Subcutaneous abdominal adipose tissue (tissue), 5 donors: ENCODE results near the gene ST6GAL2.

Source experiments
- H3K27ac ChIP-seq: one replicate; pipeline ENCODE4 v1.7.0; 2013; ENCODE audit warnings: low read depth, mild to moderate bottlenecking, inconsistent platforms, low read length, moderate library complexity
- H3K27me3 ChIP-seq, 5 donors: one replicate each; pipeline ENCODE4 v1.7.0; 2013; ENCODE audit warnings: low read length in 5 of 5, inconsistent platforms in 1 of 5; ENCODE audit not compliant: control insufficient read depth in 5 of 5, insufficient read depth in 4 of 5
- H3K36me3 ChIP-seq, 5 donors: one replicate each; pipeline ENCODE4 v1.7.0; 2013; ENCODE audit warnings: low read length in 5 of 5; ENCODE audit not compliant: control insufficient read depth in 5 of 5, insufficient read depth in 5 of 5
- H3K4me1 ChIP-seq, 5 donors: one replicate each; pipeline ENCODE4 v1.7.0; 2013; ENCODE audit warnings: low read length in 5 of 5, mild to moderate bottlenecking in 3 of 5, moderate library complexity in 1 of 5; ENCODE audit not compliant: control insufficient read depth in 5 of 5, insufficient read depth in 5 of 5
- H3K4me3 ChIP-seq, 5 donors: one replicate each; pipeline ENCODE4 v1.7.0; 2013; ENCODE audit warnings: low read length in 5 of 5, low read depth in 1 of 5
- H3K9ac ChIP-seq, 5 donors: one replicate each; pipeline ENCODE4 v1.7.0; 2013; ENCODE audit warnings: low read length in 5 of 5, mild to moderate bottlenecking in 4 of 5, moderate library complexity in 3 of 5
- H3K9me3 ChIP-seq, 5 donors: one replicate each; pipeline ENCODE4 v1.7.0; 2013; ENCODE audit warnings: low read length in 5 of 5; ENCODE audit not compliant: control insufficient read depth in 5 of 5
- donor health status: healthy.
- donor health status: healthy.
- donor health status: healthy.
- donor health status: healthy.
- donor health status: healthy.

The ST6GAL2 gene

GRCh38 chr2:106885971-106886915, at the start of gene ST6GAL2:
ST6GAL2 (minus strand) TSS chr2:106886167; CDS start chr2:106843977, 42,190 bp downstream.
- H3K27me3 ChIP-seq = peaks cover 3 to 24% (median 11%) of the 10 kb centered on the region in 5 donors
- no peaks in the 10 kb centered on the region for H3K36me3 ChIP-seq
- H3K4me3 ChIP-seq = peak within 1 kb of the TSS in 4 of 5 donors; percentile 39 to 70 (median 60)
- H3K9ac ChIP-seq = no peak within 1 kb of the TSS
- no peaks in the 10 kb centered on the region for H3K9me3 ChIP-seq
- H3K4me1 ChIP-seq = peaks cover 0 to 23% (median 20%) of the 10 kb centered on the region in 5 donors
- no peak within 1 kb of the TSS for H3K27ac ChIP-seq

- peaks cover 0 to 5% (median 0%) of the 10 kb centered on the region in 5 donors for H3K9me3 ChIP-seq
- H3K4me1 ChIP-seq = no peaks in the 10 kb centered on the region
- no peak overlapping the region for H3K27ac ChIP-seq
- no peaks in the 10 kb centered on the region for H3K27me3 ChIP-seq
- no peaks in the 10 kb centered on the region for H3K36me3 ChIP-seq
- no peak overlapping the region for H3K4me3 ChIP-seq
- H3K9ac ChIP-seq = no peak overlapping the region
These were observed 46.7 kb upstream of the ST6GAL2 start for GRCh38 chr2:106932644-106933043.

DNA sequence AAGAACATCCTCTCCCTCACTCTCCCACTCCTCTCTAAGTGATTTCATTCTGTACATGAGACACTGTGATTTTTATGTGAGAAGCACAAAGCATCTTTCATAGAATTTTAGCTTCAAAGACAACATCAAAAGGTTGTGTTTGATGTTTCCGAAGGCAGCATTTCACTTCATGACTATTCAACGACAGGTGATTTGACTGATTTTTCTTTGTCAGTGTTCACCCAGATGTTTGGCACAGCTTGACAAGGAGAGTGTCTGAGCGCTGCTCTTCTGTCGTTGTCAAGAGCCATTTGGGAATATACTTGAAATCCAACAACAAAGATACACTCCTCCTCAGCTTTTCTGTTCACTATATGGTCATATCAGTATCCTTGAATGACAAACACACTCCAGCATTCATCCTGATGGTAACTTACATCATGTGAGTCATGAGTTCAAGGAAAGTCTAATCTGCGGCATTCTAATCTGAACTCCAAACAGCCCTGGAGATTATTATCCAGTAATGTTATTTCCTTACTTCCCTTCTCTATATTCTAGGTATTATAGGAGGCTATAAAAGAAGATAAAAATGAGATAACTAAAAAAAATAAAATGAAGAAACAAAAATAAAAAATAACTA, 45.9 kb upstream of the ST6GAL2 start:
- Histone ChIP-seq H3K36me3 (no peaks in the 10 kb centered on the region), H3K4me1 (no peaks in the 10 kb centered on the region), H3K9me3 (peaks cover 0 to 8% (median 3%) of the 10 kb centered on the region in 5 donors), H3K9ac (no peak overlapping the region), H3K27me3 (no peaks in the 10 kb centered on the region), H3K4me3 (no peak overlapping the region), H3K27ac (no peak overlapping the region)

- Histone ChIP-seq H3K9ac (no peak overlapping the region), H3K27me3 (no peaks in the 10 kb centered on the region), H3K4me1 (no peaks in the 10 kb centered on the region), H3K27ac (no peak overlapping the region), H3K9me3 (peaks cover 0 to 5% (median 4%) of the 10 kb centered on the region in 5 donors), H3K36me3 (no peaks in the 10 kb centered on the region), H3K4me3 (no peak overlapping the region)
These were observed 35.5 kb upstream of the ST6GAL2 start for GRCh38 chr2:106921451-106921850.

DNA sequence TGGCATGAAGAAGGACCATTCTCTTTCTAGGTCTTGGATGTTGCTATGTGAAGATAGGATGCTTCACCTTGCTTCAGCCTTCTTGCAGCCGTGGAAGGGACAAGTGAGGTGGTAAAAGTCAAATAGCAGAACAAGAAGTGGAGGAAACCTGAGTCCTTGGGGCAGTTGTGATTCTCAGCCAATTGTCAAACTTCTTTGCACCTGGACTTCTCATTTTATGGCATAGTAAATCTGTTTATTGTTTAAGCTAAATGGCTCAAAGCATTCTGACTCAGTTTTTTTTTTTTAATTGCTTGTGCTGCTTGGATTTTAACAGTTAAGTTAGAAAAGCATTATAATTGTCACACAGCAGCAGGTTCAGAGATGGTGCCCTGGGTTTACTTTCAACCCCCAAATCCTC, 33.0 kb upstream of the ST6GAL2 start:
- Histone ChIP-seq H3K4me3 (no peak overlapping the region), H3K36me3 (no peaks in the 10 kb centered on the region), H3K27me3 (no peaks in the 10 kb centered on the region), H3K4me1 (no peaks in the 10 kb centered on the region), H3K9me3 (peaks cover 0 to 5% (median 3%) of the 10 kb centered on the region in 5 donors), H3K27ac (no peak overlapping the region), H3K9ac (no peak overlapping the region)

- H3K27ac ChIP-seq = no peak overlapping the region
- H3K36me3 ChIP-seq = no peaks in the 10 kb centered on the region
- no peak overlapping the region for H3K9ac ChIP-seq
- H3K27me3 ChIP-seq = no peaks in the 10 kb centered on the region
- no peaks in the 10 kb centered on the region for H3K4me1 ChIP-seq
- no peak overlapping the region for H3K4me3 ChIP-seq
- peaks cover 0 to 3% (median 3%) of the 10 kb centered on the region in 5 donors for H3K9me3 ChIP-seq
These were observed 18.3 kb upstream of the ST6GAL2 start for GRCh38 chr2:106904242-106904641.

DNA sequence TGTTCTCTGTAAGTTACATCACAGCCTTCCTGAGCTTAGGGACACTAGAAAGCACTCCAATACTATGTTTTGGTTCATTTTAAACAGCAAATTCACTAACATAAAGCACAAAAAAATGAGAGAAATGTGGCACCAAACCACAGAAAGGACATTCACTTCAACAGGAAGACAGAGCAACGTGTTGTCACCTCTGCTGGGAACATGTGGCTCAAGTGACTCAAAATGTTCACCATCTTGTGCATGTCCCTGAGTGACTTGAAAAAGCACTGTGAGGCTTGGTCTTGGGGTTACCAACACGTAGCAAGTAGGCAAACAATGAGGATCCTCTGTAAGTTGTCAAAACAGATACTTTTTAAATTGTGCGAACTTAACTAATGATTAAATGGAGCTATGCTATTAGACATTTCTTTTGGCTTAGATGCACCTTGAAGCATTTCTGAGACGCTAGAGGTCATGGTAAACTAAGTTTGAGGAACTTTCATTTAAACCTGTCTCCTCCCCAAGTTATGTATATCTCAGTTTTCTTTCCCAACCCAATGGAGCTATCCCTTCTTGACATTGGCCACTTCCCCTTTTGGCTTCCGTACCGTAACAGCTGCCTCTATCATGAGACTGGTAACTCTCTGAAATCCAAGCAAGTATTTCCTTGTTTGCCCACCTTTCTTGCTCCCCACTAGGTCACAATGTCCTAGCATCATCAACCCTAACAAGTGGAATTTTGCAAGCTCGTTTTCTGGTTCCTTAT, 14.0 kb upstream of the ST6GAL2 start:
- H3K4me1 ChIP-seq = no peaks in the 10 kb centered on the region
- no peak overlapping the region for H3K9ac ChIP-seq

GRCh38 chr2:106894545-106894944, 8.6 kb upstream of the ST6GAL2 start:
- no peak overlapping the region for H3K9ac ChIP-seq
- no peak overlapping the region for H3K4me3 ChIP-seq
- H3K36me3 ChIP-seq = no peaks in the 10 kb centered on the region
- no peaks in the 10 kb centered on the region for H3K4me1 ChIP-seq
- H3K27ac ChIP-seq = no peak overlapping the region
- peaks cover 0 to 2% (median 0%) of the 10 kb centered on the region in 5 donors for H3K9me3 ChIP-seq
- H3K27me3 ChIP-seq = no peaks in the 10 kb centered on the region

More for the DNA sequence above, 14.0 kb upstream of the ST6GAL2 start:
- no peak overlapping the region for H3K27ac ChIP-seq
- no peaks in the 10 kb centered on the region for H3K36me3 ChIP-seq
- H3K27me3 ChIP-seq = no peaks in the 10 kb centered on the region
- no peak overlapping the region for H3K4me3 ChIP-seq
- H3K9me3 ChIP-seq = peaks cover 0 to 3% (median 3%) of the 10 kb centered on the region in 5 donors

DNA sequence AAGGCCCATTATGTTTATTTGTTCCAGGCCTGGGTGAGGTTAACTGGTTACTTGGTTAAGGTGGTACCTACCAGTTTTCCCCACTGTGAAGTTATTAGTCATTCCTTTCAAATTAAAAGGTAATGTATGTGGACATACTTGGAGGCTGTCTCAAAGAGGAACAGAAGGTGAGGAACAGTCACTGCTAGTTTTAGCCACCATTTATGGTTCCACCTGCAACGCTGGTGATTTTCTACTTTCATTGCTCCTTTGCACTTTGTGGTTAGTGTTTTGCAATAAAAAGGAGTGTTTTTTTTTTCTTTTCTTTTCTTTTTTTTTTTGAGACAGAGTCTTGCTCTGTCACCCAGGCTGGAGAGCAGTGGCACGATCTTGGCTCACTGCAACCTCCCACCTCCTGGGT, 6.1 kb upstream of the ST6GAL2 start:
- no peak overlapping the region for H3K9ac ChIP-seq
- H3K9me3 ChIP-seq = peaks cover 0 to 2% (median 0%) of the 10 kb centered on the region in 5 donors
- H3K36me3 ChIP-seq = no peaks in the 10 kb centered on the region
- H3K27me3 ChIP-seq = peaks cover under 1 to 8% (median 5%) of the 10 kb centered on the region in 5 donors
- peaks cover 0 to 6% (median 5%) of the 10 kb centered on the region in 5 donors for H3K4me1 ChIP-seq
- no peak overlapping the region for H3K4me3 ChIP-seq
- H3K27ac ChIP-seq = no peak overlapping the region
